Measurements from ENCODE around the gene HPCAL1.

Gene HPCAL1

DNA sequence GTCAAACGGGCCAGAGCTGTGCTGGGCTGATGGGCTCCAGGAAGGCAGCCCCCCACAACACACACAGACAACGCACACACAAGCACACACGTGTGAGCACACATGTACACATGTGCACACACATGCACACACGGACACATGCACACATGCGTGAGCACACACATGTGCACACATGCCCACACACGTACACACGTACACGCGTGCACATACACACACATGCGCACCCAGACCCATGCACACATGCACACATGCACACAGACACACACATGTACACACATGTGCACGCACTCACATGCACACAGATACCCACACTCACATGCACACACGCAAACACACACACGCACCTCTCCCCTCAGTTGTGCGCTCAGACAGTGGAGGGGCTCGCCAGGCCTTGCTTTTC is 31.2 kb upstream of the HPCAL1 start:
- H3K36me3 ChIP-seq (ENCODE audit: control insufficient read depth, low read length) = no peaks in the 10 kb centered on the region
- H3K4me2 ChIP-seq (ENCODE audit: low read length) = no peak overlapping the region
- no peak overlapping the region for H3K4me3 ChIP-seq (ENCODE audit: low read length)
- H3K27ac ChIP-seq (ENCODE audit: low read depth, low read length) = no peak overlapping the region
- no peaks in the 10 kb centered on the region for H3K9me2 ChIP-seq (replicated peaks; ENCODE audit: control insufficient read depth, low read length)
- no peaks in the 10 kb centered on the region for H4K20me1 ChIP-seq (ENCODE audit: control insufficient read depth, insufficient read depth, low read depth, low read length)
- no peaks in the 10 kb centered on the region for H3K27me3 ChIP-seq (ENCODE audit: control insufficient read depth, low read length)
- TF ChIP-seq EZH2phosphoT487 (IDR thresholded peaks at IDR 0.05; ENCODE audit: borderline replicate concordance, low read length) = no peak
- TF ChIP-seq, protein P1, sequence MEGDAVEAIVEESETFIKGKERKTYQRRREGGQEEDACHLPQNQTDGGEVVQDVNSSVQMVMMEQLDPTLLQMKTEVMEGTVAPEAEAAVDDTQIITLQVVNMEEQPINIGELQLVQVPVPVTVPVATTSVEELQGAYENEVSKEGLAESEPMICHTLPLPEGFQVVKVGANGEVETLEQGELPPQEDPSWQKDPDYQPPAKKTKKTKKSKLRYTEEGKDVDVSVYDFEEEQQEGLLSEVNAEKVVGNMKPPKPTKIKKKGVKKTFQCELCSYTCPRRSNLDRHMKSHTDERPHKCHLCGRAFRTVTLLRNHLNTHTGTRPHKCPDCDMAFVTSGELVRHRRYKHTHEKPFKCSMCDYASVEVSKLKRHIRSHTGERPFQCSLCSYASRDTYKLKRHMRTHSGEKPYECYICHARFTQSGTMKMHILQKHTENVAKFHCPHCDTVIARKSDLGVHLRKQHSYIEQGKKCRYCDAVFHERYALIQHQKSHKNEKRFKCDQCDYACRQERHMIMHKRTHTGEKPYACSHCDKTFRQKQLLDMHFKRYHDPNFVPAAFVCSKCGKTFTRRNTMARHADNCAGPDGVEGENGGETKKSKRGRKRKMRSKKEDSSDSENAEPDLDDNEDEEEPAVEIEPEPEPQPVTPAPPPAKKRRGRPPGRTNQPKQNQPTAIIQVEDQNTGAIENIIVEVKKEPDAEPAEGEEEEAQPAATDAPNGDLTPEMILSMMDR (IDR thresholded peaks at IDR 0.05; ENCODE audit: low read depth, low read length, poor library complexity, severe bottlenecking) = no peak
- no peaks in the 10 kb centered on the region for H3K79me2 ChIP-seq (ENCODE audit: control insufficient read depth, low read length)
- no peaks in the 10 kb centered on the region for H3F3A ChIP-seq (ENCODE audit: control insufficient read depth, insufficient read depth)
- no peaks in the 10 kb centered on the region for H3K4me1 ChIP-seq (ENCODE audit: control insufficient read depth, low read length)
- H3K9me3 ChIP-seq (ENCODE audit: control insufficient read depth, insufficient read depth, low read length) = no peaks in the 10 kb centered on the region

DNA sequence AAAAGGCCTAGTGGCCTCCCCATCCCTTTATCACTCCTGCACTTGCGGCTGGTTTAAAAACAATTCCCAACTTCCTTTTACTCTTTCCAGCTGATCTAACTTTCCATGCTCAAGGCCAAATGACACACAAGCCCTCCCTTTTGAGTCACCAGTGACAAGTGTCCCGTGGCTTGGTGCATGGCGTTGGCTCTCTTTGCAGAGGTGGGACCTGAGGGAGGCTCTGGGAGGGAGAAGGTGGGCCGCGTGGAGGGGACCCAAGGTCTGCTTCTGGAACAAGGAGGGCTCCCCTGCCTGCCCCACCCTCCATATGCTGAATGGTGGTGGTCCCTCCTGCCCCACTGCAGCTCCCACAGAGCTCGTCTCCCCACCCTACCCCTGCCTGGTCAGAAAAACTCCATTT is 30.8 kb upstream of the HPCAL1 start:
- Histone ChIP-seq H3K4me3 (ENCODE audit: low read length) (no peak overlapping the region), H3K9me3 (ENCODE audit: control insufficient read depth, insufficient read depth, low read length) (no peaks in the 10 kb centered on the region), H3K27me3 (ENCODE audit: control insufficient read depth, low read length) (no peaks in the 10 kb centered on the region), H3K36me3 (ENCODE audit: control insufficient read depth, low read length) (no peaks in the 10 kb centered on the region), H3K4me2 (ENCODE audit: low read length) (no peak overlapping the region), H4K20me1 (ENCODE audit: control insufficient read depth, insufficient read depth, low read depth, low read length) (no peaks in the 10 kb centered on the region), H3K9me2 (replicated peaks; ENCODE audit: control insufficient read depth, low read length) (no peaks in the 10 kb centered on the region), H3K27ac (ENCODE audit: low read depth, low read length) (no peak overlapping the region), H3K4me1 (ENCODE audit: control insufficient read depth, low read length) (no peaks in the 10 kb centered on the region), H3K79me2 (ENCODE audit: control insufficient read depth, low read length) (no peaks in the 10 kb centered on the region), H3F3A (ENCODE audit: control insufficient read depth, insufficient read depth) (no peaks in the 10 kb centered on the region)
- TF ChIP-seq, protein P1 (IDR thresholded peaks at IDR 0.05; ENCODE audit: low read depth, low read length, poor library complexity, severe bottlenecking) = no peak
- TF ChIP-seq EZH2phosphoT487 (IDR thresholded peaks at IDR 0.05; ENCODE audit: borderline replicate concordance, low read length) = no peak

DNA sequence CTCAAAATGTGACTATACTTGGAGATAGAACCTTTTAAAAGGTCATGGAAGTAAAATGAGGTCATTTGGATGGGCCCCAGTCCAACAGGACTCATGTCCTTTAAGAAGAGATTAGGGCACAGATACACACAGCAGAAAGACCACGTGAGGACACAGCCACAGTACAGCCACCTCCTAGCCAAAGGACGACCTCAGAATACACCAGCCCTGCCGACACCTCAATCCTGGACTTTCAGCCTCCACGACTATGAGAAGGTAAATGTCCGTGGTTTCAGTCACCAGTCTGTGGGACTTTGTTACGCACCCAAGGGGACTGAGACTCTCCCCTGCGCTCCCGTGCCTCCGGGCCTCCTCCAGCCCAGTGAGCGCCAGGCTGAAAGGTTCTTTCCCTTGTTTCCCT is 30.2 kb upstream of the HPCAL1 start:
- Histone ChIP-seq H3K4me2 (ENCODE audit: low read length) (no peak overlapping the region), H3K27ac (ENCODE audit: low read depth, low read length) (no peak overlapping the region)

More for the DNA sequence above, 30.2 kb upstream of the HPCAL1 start:
- no peaks in the 10 kb centered on the region for H3K4me1 ChIP-seq (ENCODE audit: control insufficient read depth, low read length)
- H3F3A ChIP-seq (ENCODE audit: control insufficient read depth, insufficient read depth) = no peaks in the 10 kb centered on the region
- H3K9me2 ChIP-seq (replicated peaks; ENCODE audit: control insufficient read depth, low read length) = no peaks in the 10 kb centered on the region
- H3K9me3 ChIP-seq (ENCODE audit: control insufficient read depth, insufficient read depth, low read length) = no peaks in the 10 kb centered on the region
- H3K36me3 ChIP-seq (ENCODE audit: control insufficient read depth, low read length) = no peaks in the 10 kb centered on the region
- no peaks in the 10 kb centered on the region for H3K79me2 ChIP-seq (ENCODE audit: control insufficient read depth, low read length)
- H4K20me1 ChIP-seq (ENCODE audit: control insufficient read depth, insufficient read depth, low read depth, low read length) = no peaks in the 10 kb centered on the region
- TF ChIP-seq, protein P1 (IDR thresholded peaks at IDR 0.05; ENCODE audit: low read depth, low read length, poor library complexity, severe bottlenecking) = no peak
- TF ChIP-seq EZH2phosphoT487 (IDR thresholded peaks at IDR 0.05; ENCODE audit: borderline replicate concordance, low read length) = no peak
- no peaks in the 10 kb centered on the region for H3K27me3 ChIP-seq (ENCODE audit: control insufficient read depth, low read length)
- no peak overlapping the region for H3K4me3 ChIP-seq (ENCODE audit: low read length)
